ENCODE data around the gene KANK2.
A peak's percentile ranks its signal among the peaks of the same experiment; 100 is the strongest.

Gene KANK2

DNA sequence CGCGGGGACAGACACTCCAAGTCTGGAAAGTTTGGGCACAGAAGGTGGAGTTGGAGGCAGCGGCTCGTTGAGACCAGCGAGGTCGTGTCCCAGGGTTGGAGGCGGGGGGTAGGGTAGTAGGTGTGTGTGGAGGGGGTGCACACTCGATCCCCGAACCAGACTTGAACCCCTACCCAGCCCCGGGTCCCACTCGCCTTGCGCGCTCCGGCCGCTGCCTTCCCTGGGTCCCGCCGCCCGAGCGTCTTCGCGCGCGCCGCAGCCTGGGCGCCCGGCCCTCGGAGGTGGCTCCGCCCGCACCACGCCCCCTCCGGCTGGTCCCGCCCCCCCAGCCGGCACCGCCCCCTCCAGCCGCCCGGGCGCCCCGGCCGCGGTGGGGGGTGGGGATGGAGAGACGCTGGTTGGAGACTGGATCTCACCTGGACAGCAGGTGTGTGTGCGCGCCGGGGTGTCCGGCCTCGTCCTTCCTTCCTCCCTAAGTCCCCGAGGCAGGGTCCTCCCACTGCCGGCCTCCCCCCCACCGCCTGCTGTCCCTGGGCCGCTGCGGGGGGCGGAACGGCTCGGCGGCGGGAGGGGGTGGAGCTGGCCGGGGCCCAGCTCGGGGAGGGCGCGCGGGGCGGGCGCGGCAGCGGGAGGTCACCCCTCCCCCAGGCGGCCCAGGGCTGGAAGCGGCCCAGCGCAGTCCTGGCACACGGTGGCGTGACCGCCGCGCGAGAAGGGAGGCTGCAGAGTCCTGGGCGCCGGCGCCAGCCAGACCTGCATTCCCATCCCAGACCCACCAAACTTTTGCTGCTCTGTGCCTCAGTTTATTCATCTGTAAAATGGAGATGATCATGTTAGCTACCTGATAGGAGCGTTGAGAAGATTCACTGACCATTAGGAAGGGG lies at the start of gene KANK2:
KANK2 (minus strand) TSS at position 255 of the 884 bp plus-strand sequence. CDS start 3,034 bp downstream, outside the sequence.
- DNase-seq (ENCODE audit: low read depth): peak; percentile 80

DNA sequence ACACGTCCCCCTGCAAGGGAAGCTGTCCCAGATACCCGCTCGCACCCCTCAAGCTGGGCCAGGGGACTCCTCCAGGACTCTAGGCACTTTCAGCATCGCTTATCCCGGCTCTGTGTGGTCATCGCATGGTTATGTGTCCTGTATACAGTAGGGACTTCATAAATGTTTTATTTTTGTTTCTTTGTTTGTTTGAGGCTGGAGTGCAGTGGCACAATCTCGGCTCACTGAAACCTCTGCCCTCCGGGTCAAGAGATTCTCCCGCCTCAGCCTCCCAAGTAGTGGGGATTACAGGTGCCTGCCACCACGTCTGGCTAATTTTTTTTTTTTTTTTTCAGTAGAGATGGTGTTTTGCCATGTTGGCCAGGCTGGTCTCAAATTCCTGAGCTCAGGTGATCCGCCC lies 49.6 kb upstream of the KANK2 start:
- no peak for DNase-seq (ENCODE audit: low read depth)

DNA sequence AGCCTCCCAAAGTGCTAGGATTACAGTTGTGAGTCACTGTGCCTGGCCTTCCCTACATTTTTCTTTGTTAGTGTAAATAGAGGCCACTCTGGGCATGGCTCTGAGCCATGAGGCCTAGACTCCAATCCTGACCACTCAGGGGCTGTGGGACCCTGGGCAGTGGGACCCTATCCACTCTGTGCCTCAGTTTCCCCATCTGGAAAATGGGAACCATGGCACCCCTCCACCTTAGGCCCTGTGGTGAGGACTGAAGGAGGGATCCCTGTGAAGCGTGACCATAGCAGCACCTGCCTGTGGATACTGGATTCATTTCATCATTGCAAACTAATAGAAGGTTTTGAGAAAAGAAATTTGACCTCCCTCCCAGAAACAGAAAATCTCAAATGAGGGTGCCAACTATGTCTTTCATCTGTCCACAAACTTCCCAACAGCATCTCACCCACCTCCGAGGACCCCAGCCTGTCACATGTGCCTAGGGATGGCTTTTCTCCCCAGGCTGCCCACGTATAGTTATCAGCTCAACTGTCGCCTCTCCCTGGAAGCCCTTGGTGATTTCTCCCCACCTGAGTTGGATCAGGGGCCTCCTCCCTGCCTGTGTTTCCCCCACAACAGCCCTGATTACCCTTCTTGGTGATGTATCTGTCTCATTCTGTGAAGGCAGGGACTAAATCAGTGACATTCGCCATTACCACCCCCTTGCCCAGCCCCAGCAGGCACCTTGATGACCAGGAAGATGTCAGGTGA lies 47.7 kb upstream of the KANK2 start:
- DNase-seq (ENCODE audit: low read depth): peak; percentile 17

DNA sequence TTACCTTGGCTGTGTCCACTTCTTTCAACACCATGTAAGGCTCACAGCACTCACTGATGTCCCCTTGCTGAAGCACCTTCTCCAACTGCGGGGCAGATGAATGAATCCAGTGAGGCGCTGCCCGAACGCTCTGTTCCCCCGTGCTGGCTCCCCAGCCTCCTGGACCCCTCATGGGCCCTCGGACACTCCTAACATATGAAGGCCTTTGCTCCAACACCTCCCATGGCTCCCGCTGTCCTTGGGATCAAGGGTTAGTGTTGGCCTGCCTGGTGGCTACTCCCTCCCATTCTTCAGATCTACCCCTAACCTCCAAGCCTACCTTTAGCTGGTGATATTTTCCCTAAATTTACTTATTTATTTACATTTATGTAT lies 46.4 kb upstream of the KANK2 start:
- DNase-seq (ENCODE audit: low read depth): no peak

DNA sequence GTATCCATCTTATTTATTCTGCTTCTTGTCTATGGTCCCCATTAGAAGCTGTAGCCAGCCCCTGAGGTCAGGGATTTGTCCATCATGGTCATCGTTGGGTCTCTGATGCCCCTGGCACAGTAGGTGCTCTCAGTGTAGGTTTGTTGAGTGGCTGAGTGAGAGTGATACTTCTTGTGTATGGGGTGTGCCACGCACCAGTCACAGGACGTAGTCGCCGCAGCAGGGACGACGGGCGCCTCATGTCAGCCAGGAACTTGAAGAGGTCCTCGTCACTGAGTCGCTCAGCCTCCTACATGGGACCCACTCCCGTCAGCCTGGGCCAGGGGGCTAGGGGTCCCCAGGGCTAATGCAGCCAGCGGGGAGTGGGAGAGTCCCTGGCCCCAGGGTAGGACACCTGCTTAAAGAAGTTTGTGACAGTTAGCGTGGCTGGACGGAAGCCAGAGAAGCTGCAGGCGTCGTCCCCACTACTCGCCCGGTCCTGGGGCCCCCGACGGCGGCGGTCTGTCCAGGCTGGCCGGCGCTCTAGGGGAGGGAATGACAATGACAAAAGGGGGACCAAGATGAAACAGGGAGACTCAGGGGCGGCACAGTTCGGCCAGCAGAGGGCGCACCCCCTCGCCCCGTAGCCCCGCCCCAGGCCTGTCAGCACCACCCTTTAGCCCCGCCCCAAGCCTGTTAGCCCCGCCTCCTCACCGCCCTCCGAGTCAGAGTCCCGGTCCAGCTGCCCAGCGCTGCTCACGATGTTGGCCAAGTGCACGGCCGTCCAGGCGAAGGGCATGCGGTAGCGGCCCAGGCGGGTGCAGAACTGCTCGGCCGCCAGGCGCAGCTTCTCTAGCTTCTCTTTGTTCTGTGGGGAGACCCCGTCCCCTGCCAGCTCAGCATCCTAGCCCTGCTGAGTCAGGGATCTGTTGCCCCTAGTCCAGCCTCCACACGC lies 45.8 kb upstream of the KANK2 start:
- peak; percentile 82 for DNase-seq (ENCODE audit: low read depth)

DNA sequence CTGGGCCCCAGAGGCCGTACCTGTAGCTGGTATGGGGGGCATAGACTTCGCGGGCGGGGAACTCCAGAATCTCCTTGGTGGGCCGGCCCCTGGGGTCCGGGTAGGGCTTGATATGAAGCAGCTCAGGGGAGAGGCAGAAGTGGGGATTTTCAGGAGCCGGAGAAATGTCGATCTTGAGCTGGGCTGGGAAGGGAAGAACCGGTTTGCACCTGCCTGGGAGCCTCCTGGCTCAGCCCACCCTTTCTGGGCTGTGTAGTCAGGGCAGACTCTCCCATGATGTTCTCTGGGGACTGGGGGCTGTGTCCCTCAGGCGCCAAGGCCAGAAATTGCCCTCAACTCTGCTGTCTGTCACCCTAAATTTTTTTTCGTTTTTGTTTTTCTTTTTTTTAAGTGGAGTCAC lies 44.7 kb upstream of the KANK2 start:
- no peak for DNase-seq (ENCODE audit: low read depth)

DNA sequence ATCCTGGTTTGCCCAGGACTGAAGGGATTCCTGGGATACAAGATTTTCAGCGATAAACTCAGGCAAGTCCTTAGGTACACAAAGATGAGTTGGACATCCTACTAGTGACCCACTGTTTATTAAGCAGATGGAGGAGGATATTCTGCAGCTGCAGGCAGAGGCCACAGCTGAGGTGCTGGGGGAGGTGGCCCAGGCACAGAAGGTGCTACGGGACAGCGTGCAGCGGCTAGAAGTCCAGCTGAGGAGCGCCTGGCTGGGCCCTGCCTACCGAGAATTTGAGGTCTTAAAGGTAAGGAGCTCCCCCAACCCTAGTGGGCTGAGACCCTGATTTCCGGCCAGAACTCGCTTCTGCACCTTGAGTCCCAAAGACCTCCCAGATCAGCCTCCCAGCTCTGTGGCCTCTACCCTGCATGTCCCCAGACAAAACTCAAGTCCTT lies 42.7 kb upstream of the KANK2 start:
- DNase-seq (ENCODE audit: low read depth): no peak

DNA sequence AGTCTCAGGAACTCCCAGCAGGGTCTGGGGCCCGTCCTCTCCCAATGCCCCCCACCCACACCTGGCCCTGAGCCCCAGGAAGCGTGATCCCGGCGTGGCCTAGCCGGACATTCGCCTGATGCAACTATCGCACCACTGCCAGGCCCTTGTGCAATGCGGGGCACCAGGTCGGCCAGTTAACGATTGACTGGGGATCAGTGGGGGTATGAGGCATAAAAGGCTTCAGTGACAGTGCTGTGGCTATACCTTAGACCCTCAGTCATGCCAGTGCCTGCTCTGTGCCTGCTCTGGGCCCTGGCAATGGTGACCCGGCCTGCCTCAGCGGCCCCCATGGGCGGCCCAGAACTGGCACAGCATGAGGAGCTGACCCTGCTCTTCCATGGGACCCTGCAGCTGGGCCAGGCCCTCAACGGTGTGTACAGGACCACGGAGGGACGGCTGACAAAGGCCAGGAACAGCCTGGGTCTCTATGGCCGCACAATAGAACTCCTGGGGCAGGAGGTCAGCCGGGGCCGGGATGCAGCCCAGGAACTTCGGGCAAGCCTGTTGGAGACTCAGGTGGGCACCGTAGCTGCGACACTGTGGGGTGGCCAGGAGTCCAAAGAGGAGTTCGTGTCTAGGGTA lies 42.1 kb upstream of the KANK2 start, which contains the start of gene ANGPTL8:
ANGPTL8 (plus strand) TSS at position 243 of the 624 bp plus-strand sequence; CDS start at position 262, 19 bp downstream.
- no peak for DNase-seq (ENCODE audit: low read depth)

DNA sequence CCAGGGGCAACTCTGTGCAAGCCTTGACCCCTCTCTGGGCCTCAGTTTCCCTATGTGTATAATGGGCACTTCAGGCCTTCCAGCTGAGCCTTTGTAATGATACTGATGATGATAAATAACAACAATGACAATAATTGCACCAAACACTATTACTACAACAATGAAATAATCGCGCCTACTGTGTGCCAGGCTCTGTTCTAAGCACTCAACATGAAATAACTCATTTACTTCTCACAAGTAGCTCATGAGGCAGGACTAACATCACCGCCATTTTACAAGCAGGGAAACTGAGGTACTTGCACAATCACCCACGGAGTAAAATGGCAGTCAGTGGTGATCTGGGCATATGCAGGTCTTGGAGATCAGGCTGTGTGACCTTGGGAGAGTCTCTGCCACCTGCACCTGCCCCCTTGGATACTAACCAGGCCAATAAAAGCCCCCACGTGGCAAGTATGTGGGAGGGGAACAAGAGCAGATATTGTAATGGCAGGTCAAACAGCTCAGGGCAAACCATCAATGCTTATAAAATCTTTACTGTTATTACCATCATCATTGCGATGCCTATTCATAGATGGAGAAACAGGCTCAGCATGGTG lies 41.5 kb upstream of the KANK2 start:
- DNase-seq (ENCODE audit: low read depth): no peak

DNA sequence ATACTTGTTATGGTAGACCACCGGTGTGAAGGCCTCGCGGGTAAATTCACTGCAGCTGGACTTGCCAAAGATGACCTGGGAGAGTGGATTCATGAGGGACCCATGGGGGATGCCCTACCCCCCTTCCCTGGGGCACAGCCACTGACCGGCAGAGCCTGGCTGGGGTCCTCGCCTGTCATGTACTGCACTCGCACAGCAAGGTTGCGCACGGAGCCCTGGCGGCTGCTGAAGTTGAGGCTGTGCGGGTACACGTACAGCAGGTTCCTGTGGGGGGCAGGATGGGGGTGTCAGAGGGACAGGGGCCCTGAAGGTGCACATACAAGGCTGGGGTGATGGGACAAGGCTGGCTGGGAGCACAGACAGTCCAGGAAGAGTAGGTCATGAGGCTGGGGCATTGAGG lies 40.7 kb upstream of the KANK2 start:
- DNase-seq (ENCODE audit: low read depth): no peak

DNA sequence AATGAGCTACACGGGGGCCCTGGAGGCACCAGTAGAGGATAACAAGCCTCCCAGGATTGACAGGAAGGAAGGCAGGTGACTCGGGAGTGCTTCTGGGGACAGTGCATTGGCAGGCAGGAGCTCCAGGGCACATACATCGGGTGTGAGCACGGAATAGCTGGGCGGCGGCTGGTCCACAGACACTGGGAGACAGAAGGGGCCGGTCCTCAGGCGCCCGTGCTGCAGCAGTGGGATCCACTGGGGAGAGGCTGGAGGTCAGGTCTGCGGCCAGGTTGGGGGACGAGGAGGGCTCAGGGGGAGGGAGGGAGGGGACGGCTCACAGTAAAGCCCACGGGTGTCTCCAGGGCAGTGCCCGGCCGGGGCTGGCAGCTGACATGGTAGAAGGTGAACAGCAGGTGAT lies 40.0 kb upstream of the KANK2 start:
- DNase-seq (ENCODE audit: low read depth): no peak

DNA sequence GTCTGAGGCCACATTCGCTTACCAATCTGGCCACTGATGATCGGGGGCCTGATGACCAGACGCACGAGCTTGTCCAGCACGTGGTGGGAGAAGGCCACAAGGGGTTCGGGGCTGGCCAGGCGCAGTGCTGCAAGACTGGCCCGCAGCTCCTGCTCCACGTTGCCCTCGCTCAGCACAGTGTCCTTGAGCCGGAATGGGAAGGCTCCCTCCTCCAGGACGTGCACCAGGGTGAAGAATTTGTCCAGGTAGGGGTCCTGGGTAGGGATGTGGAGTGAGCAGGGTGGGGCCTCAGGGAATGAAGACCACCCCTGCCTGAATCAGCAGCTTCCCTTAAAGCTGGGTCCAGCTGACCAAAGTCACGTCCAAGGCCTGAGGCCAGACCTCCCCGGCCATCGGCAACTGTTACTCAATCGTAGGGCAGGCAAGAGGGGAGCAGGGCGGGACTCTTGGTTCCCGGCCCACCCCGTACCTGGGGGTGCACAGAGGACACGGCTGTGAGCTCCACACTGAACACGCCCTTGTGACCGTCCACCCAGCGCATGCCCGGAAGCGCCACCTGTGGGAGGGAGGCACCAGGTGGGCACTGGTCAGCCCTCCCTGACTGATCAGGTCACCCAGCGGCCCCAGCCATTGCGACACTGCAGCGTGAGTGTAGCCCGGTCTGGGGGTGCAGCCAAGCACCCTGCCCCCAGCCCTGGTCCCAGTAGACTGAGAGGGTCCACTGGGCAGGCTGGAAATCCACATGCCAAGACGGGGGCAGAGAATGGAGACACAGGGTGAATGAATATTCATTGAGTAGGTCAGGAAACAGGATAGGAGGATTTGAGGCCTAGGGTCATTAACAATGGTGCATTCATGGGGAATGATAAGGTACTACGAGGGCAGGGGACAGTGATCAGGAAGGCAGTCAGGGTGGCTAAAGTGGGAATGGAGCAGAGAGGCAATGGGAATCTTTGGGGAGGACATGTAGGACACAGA lies 39.3 kb upstream of the KANK2 start:
- no peak for DNase-seq (ENCODE audit: low read depth)

DNA sequence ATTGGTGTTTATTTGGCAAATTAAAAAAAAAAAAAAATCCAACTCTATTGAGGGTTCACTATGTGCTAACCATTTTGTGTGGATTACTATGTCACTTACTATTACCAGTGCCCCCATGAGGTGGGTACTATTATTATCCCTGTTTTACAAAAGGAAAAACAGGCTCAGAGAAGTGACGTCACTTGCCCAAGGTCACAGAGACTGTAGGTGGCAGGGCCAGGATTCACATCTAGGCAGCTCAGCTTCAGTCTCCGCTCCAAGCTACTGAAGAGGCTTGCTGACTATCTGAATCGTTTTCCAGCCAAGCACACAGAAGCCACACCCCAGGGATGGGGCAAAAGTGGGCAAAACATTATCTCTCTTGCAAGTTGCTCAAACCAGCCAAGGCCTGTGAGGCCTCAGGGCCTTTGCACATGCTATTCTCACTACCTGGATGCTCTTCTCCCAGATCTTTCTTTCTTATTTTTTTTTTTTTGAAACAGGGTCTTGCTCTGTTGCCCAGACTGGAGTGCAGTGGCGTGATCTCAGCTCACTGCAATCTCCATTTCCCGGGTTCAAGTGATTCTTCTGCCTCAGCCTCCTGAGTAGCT lies 37.2 kb upstream of the KANK2 start:
- no peak for DNase-seq (ENCODE audit: low read depth)

DNA sequence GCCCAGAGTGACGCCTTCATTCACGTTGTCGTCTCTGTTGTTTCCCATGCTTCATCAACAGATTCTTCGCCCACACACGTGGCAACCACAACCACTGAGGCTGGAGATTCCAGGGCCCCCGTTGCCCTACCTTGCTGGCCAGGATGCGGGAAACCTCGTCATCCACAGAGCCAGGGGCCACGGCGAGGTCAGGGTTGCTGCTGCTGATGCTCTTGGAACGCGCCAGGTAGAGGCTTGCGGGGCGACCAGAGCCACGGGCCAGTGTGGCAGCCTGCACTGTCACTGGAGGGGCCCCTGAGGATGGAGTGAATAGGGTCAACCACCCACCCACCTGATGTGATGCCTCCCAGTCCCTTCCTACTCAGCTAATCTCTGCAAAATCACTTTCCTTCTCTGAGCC lies 35.7 kb upstream of the KANK2 start:
- DNase-seq (ENCODE audit: low read depth): no peak

DNA sequence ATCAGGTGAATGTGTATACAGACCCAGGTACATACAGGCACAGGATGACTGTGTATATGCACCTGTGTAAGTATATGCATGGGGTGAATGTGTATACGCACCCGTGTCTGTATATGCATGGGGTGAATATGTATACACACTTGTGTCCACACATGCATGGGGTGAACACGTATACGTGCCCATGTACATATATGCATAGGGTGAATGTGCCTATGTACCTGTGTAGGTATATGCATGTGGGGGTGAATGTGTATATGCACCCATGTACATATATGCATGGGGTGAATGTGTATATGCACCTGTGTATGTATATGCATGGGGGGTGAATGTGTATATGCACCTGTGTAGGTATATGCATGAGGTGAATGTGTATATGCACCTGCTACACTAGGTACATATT lies 35.2 kb upstream of the KANK2 start:
- DNase-seq (ENCODE audit: low read depth): no peak

DNA sequence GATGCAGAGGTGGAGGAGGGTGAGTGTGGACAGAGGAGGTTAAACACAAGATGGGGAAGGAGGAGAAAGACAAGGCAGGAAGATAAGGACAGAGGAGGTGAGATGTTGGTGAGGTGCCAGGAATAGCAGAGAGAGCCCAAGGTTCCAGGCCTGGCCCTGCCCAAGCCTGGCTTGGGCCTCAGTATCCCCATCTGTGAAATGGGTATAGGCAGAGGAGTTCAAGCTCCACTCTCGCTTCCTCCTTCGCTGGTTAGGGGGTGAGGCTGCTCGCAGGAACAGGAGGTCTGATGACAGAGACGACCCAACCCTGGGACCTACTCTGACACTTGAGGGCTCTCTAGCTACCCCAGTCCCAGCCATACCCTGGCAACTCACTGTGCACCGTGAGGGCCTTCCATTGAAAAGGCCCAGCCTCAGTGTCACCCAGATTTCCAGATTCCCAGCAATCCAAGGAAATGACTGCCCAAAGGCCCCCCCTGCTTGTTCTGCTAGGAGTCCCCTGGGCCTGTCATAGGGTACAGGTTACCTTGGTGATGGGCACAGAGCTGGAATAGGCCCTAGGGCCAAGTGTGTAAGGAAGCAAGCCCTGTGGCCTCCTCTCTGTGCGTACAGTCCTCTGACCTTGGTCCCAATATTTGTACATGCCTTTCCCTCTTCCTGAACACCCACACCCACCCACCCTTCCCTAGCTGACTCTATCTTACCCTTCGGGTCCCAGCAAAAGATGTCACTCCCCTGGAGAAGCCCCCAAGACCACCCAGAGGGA lies 33.5 kb upstream of the KANK2 start:
- no peak for DNase-seq (ENCODE audit: low read depth)

DNA sequence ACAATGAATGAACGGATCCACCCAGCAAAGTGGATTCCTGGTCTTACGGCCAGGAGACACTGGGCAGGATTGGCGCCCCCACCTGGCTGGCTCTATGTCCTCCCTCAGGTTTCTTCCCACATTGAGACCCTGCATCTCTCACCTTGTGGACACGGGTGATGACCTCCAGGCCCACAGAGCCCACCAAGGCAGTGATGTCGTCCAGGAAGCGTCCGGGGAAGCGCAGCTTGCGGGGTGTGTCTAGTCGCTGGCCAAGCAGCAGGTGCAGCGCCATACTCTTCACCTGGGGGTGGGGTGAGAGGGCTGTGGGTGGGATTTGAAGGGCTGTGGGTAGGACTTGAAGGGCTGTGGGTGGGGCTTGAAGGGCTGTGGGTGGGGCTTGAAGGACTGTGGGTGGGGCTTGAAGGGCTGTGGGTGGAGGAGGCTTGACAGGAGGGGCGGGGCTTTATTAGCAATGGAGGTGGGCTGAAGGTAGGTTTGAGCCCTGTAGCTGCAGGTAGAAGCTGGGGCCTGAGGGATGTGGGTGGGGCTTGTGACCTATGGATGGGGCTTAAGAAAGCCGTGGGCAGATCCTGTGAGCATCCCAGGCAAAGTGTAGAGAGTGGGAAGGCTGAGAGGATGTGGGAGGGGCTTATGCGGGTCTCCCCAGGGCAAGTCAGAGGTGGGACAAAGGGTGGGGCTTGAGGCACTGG lies 30.0 kb upstream of the KANK2 start:
- no peak for DNase-seq (ENCODE audit: low read depth)

DNA sequence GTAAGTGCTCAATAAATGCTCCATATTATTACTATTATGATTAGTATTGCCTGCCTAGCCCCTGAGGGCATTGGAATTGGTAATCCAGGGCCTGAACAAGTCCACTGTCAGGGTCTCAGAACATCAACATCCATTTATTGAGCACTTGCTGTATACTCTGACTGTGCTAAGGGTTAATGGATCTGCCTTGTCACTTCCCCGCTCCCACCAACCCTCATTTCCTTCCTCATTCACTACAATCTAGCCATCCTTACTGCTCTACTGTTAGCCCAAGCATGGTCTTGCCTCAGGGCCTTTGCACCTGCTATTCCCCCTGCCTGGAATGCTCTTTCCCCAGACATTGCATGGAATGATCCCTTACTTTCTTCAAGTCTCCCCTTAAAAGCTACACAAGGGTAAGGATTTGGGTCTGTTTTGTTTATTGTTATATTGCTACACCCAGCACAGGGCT lies 29.4 kb upstream of the KANK2 start:
- no peak for DNase-seq (ENCODE audit: low read depth)
